K562 (cell line): ENCODE results near the gene RUNX1. TPM values are rescaled to one million over a fixed set of nuclear protein-coding genes. Genes with fewer than 3 reads are reported as not detected.

Experiments used
- CBX5 ChIP-seq: IDR thresholded peaks from 2 replicates; pipeline ENCODE4 v1.6.1; 2014; ENCODE audit warnings: low read depth, borderline replicate concordance
- DMBX1 ChIP-seq: fragments of 250-450 bp; sonication (Bioruptor Pico); IDR thresholded peaks from 2 replicates; pipeline ENCODE4 v1.8.0; 2022; ENCODE audit warnings: inconsistent platforms, mild to moderate bottlenecking, moderate library complexity, borderline replicate concordance
- EWSR1 ChIP-seq: fragments of 450-650 bp; IDR thresholded peaks from 2 replicates; pipeline ENCODE4 v1.6.1; 2018; ENCODE audit warnings: borderline replicate concordance, mild to moderate bottlenecking, low read depth, moderate library complexity; ENCODE audit not compliant: partially characterized antibody
- GATA2 ChIP-seq: sonication (generic); formaldehyde crosslinking; IDR thresholded peaks from 2 replicates; pipeline ENCODE4 v1.4.0; 2020; ENCODE audit warnings: mild to moderate bottlenecking, missing genetic modification reagents
- GATAD2B ChIP-seq: fragments of 450-650 bp; IDR thresholded peaks from 2 replicates; pipeline ENCODE4 v1.6.1; 2017; ENCODE audit warnings: mild to moderate bottlenecking, borderline replicate concordance
- JUND ChIP-seq, 2 experiments: IDR thresholded peaks; 2 replicates in 1 of 2; 3 replicates in 1 of 2; pipeline ENCODE4 v1.6.1; 2011; ENCODE audit warnings: borderline replicate concordance in 2 of 2, low read depth in 2 of 2, low read length in 2 of 2, improper control_type of control experiment in 1 of 2, missing biosample characterization in 1 of 2, missing genetic modification characterization in 1 of 2, missing genetic modification reagents in 1 of 2
- SOX6 ChIP-seq: fragments of 450-650 bp; IDR thresholded peaks from 2 replicates; pipeline ENCODE4 v1.6.1; 2014; ENCODE audit warnings: mild to moderate bottlenecking
- TFE3 ChIP-seq: fragments of 450-650 bp; formaldehyde crosslinking; IDR thresholded peaks from 2 replicates; pipeline ENCODE4 v1.4.0; 2020; ENCODE audit warnings: mild to moderate bottlenecking, mixed read lengths
- ZFP30 ChIP-seq: fragments of 250-450 bp; sonication (Bioruptor Pico); IDR thresholded peaks from 2 replicates; pipeline ENCODE4 v1.8.0; 2022; ENCODE audit warnings: moderate library complexity, mild to moderate bottlenecking, inconsistent platforms, borderline replicate concordance
- ZNF23 ChIP-seq: fragments of 250-450 bp; sonication (Bioruptor Pico); IDR thresholded peaks from 2 replicates; pipeline ENCODE4 v1.4.0; 2020; ENCODE audit warnings: mild to moderate bottlenecking
- ZNF589 ChIP-seq: fragments of 200-800 bp; sonication (Bioruptor generic); IDR thresholded peaks from 2 replicates; pipeline ENCODE4 v1.6.1; 2016; ENCODE audit warnings: low read depth, missing genetic modification characterization, missing compliant biosample characterization
- ZNF695 ChIP-seq: fragments of 450-650 bp; formaldehyde crosslinking; IDR thresholded peaks from 2 replicates; pipeline ENCODE4 v1.4.0; 2020; ENCODE audit warnings: mild to moderate bottlenecking, moderate library complexity
- ZSCAN32 ChIP-seq: fragments of 450-650 bp; formaldehyde crosslinking; IDR thresholded peaks from 2 replicates; pipeline ENCODE4 v1.4.0; 2020; ENCODE audit warnings: mild to moderate bottlenecking, moderate library complexity
- polyA plus RNA-seq, 8 experiments: library from polyadenylated mRNA; depleted of rRNA in 4 of 8; stranded (reverse) in 5 of 8; unstranded in 3 of 8; fragments of >200 nt; fragmentation: Nextera tagmentation in 2 of 8; fragmentation: Illumina TruSeq in 1 of 8; extraction: Ambion mirVana in 2 of 8; extraction: Trizol in 1 of 8; gene quantifications; 2 replicates each; pipeline versions ENCODE4 v1.2.1 to v1.2.3, GENCODE V29; 2011 to 2014; ENCODE audit warnings: inconsistent platforms in 1 of 8, missing spikeins in 1 of 8
- total RNA-seq, 7 experiments: library from RNA; depleted of rRNA in 6 of 7; stranded (reverse); fragments of >200 nt in 6 of 7; fragmentation: Illumina TruSeq in 2 of 7; extraction: Trizol in 2 of 7; gene quantifications; 2 replicates each; pipeline versions ENCODE4 v1.2.1 to v1.2.3, GENCODE V29; 2011 to 2021; ENCODE audit warnings: low replicate concordance in 1 of 7
- TF ChIP-seq, protein P1 (sequence below): fragments of 450-650 bp; IDR thresholded peaks from 2 replicates; pipeline ENCODE4 v1.6.1; 2016
- TF ChIP-seq, protein P2 (sequence below), 2 experiments: fragments of 450-650 bp in 1 of 2; sonication (generic) in 1 of 2; formaldehyde crosslinking in 1 of 2; IDR thresholded peaks in 1 of 2; conservative IDR thresholded peaks in 1 of 2; 2 replicates each; pipeline versions ENCODE4 v1.6.1 to v1.8.1; 2016 to 2023; ENCODE audit warnings: mild to moderate bottlenecking in 2 of 2, moderate library complexity in 2 of 2, inconsistent platforms in 1 of 2, missing genetic modification reagents in 1 of 2
- TF ChIP-seq, protein P3 (sequence below): fragments of 200-800 bp; sonication (Bioruptor generic); IDR thresholded peaks from 2 replicates; pipeline ENCODE4 v1.6.1; 2017; ENCODE audit warnings: missing genetic modification characterization, missing compliant biosample characterization

RUNX1 gene
- total and polyA plus RNA-seq, 9 of the 15 experiments (the other 6 are each of a cell fraction or from before 2014, with no cell fraction given) = 2.2 to 68.6 (median 17.8) TPM

- TF ChIP-seq GATAD2B (no peak), DMBX1 (CRISPR knock-in tag) (peak; percentile 22; the same call in 1 of the 2 replicates), CBX5 (no peak), ZFP30 (no peak), ZNF589 (no peak), EWSR1 (no peak), ZSCAN32 (no peak), JUND (IDR thresholded peaks at IDR 0.05; ENCODE audit: borderline replicate concordance, low read depth, low read length) (no peak), JUND (tag; IDR thresholded peaks at IDR 0.05; ENCODE audit: borderline replicate concordance, low read depth, low read length) (0 out of 3 replicates have a peak, but pooled peaks have one; percentile 15), SOX6 (0 out of 2 replicates have a peak, but pooled peaks have one; percentile 11), GATA2 (CRISPR knock-in tag) (no peak), ZNF23 (CRISPR knock-in tag) (no peak), ZNF695 (CRISPR knock-in tag) (no peak), TFE3 (CRISPR knock-in tag) (peak; percentile 96)
- TF ChIP-seq, protein P1, sequence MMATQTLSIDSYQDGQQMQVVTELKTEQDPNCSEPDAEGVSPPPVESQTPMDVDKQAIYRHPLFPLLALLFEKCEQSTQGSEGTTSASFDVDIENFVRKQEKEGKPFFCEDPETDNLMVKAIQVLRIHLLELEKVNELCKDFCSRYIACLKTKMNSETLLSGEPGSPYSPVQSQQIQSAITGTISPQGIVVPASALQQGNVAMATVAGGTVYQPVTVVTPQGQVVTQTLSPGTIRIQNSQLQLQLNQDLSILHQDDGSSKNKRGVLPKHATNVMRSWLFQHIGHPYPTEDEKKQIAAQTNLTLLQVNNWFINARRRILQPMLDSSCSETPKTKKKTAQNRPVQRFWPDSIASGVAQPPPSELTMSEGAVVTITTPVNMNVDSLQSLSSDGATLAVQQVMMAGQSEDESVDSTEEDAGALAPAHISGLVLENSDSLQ = 0 out of 2 replicates have a peak, but pooled peaks have one; percentile 22
- TF ChIP-seq, protein P2, sequence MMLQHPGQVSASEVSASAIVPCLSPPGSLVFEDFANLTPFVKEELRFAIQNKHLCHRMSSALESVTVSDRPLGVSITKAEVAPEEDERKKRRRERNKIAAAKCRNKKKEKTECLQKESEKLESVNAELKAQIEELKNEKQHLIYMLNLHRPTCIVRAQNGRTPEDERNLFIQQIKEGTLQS (IDR thresholded peaks at IDR 0.05) = peak; percentile 20; the same call in 1 of the 2 replicates
- TF ChIP-seq, protein P2 (CRISPR knock-in tag; conservative IDR thresholded peaks at IDR 0.05) = no peak
- TF ChIP-seq, protein P3, sequence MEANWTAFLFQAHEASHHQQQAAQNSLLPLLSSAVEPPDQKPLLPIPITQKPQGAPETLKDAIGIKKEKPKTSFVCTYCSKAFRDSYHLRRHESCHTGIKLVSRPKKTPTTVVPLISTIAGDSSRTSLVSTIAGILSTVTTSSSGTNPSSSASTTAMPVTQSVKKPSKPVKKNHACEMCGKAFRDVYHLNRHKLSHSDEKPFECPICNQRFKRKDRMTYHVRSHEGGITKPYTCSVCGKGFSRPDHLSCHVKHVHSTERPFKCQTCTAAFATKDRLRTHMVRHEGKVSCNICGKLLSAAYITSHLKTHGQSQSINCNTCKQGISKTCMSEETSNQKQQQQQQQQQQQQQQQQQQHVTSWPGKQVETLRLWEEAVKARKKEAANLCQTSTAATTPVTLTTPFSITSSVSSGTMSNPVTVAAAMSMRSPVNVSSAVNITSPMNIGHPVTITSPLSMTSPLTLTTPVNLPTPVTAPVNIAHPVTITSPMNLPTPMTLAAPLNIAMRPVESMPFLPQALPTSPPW = peak; percentile 58
These were observed at the start of gene RUNX1 (continued) for GRCh38 chr21:35048706-35049617.
